ENCODE measurements around the gene CRABP2. TPM values are rescaled to one million over a fixed set of nuclear protein-coding genes. Genes with fewer than 3 reads are reported as not detected.
A peak's percentile ranks its signal among the peaks of the same experiment; 100 is the strongest.

The CRABP2 gene
- total RNA-seq, 3 donors from 2014 or later = 4.2 to 61.6 (median 28.2) TPM

DNA sequence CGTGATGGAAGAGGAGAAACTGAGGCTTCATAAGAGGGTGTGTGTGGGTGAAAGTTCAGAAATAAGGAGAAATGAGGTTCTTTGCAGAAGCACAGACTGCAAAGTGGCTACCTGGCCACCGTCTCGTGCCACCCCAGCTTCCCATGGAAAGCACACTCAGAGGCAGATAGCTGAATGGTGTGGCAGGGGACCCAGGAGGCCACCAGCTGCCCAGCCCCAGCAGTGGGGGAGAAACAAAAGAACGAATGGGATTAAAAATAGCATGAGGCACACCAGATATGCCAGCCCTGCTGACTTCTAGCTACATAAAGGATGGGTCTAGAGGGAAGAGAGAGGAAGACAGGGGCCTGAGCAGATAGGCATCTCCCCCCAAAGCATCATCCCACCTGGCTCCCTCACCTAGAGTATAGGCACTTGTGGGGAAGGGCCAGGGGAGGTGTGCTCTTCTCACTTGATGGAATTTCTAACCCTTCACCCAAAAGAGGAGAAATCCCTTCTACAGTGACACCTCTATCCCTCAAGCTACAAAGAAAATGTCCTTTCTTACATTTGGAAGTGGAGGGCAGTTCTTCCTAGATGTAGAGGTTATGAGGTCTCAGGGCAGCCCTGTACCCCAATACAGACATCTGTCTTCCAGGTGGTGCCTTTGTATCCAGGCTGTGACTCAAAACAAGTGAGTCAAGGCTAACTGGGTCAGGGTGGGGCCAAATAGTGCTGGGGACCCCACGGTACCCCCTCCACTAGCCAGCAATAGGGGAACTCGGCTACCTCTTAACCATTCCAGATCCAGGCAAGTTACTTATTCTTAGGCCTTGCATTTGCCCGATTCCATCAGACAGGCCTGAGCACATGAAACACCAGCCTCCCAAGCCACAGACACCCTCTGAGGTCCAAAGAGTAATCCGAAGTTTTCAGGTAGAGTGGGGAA is 42.6 kb upstream of the CRABP2 start:
- intact Hi-C loops (cut with DNase I; ENCODE audit: low total_unique reads) = loop anchor here (2.0 kb wide), 1 partner anchor 65 kb away; no protein-coding TSS in a partner anchor
- Histone ChIP-seq H3K9me3 (no peaks in the 10 kb centered on the region), H3K27me3 (no peaks in the 10 kb centered on the region), H3K4me3 (peak overlapping the region; percentile 87 to 98 (median 95)), H3K4me1 (peaks cover 8 to 36% of the 10 kb centered on the region in 2 donors), H3K27ac (peak overlapping the region; percentile 100), H3K36me3 (no peaks in the 10 kb centered on the region)
- no peak for DNase-seq (ENCODE audit: low spot score in 2 of 2)
- TF ChIP-seq, protein P1, sequence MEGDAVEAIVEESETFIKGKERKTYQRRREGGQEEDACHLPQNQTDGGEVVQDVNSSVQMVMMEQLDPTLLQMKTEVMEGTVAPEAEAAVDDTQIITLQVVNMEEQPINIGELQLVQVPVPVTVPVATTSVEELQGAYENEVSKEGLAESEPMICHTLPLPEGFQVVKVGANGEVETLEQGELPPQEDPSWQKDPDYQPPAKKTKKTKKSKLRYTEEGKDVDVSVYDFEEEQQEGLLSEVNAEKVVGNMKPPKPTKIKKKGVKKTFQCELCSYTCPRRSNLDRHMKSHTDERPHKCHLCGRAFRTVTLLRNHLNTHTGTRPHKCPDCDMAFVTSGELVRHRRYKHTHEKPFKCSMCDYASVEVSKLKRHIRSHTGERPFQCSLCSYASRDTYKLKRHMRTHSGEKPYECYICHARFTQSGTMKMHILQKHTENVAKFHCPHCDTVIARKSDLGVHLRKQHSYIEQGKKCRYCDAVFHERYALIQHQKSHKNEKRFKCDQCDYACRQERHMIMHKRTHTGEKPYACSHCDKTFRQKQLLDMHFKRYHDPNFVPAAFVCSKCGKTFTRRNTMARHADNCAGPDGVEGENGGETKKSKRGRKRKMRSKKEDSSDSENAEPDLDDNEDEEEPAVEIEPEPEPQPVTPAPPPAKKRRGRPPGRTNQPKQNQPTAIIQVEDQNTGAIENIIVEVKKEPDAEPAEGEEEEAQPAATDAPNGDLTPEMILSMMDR (IDR thresholded peaks at IDR 0.05) = no peak
- TF ChIP-seq POLR2A (IDR thresholded peaks at IDR 0.05) (no peak), POLR2AphosphoS5 (IDR thresholded peaks at IDR 0.05) (no peak)

DNA sequence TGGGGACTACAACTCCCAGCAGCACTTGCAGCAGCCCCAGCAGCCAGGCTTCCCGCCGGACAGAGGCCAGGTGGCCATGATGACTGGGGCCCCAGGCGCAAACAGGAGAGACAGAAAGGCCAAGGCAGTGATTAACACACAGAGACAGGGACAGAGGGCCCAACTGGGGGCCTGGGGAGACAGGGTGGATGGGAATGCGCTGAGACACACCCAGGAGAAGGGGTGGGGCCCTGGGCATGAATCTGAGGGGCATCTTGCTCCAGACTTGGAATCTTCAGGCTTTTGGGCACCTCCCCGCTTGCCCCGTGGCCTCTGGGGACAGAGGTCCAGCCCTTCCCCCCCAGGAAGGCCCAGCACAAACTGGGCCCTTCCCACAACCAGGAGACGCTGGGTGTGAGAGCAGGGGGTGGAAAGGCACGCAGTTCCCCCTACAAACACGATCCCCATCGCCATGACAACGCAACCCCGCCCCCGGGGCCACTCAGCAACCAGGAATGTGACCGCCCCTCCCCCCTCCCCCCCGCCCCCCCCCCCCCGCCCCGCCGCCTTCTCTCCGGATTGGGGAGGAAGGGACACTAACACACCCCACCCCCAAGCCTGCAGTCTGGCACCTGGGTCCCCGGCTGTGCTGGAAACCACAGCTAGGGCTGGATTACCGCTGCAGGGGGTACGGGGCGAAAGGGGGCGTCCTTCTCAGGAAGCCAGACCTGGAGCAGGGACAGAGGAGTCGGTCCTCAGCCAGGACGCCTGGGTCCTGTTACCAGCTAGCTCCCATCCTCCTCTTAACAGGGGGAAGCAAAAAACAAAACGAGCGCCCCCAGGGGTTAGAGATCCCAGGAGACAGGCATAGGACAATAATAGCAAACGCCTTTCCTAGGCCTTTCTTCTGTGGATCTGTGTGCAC is 41.6 kb upstream of the CRABP2 start:
- H3K9me3 ChIP-seq = no peaks in the 10 kb centered on the region
- peak overlapping the region; percentile 87 to 98 (median 95) for H3K4me3 ChIP-seq
- H3K36me3 ChIP-seq = no peaks in the 10 kb centered on the region
- peak; percentile 75 to 82 (median 78) for TF ChIP-seq POLR2AphosphoS5 (IDR thresholded peaks at IDR 0.05)
- TF ChIP-seq POLR2A (IDR thresholded peaks at IDR 0.05) = peak; percentile 49
- TF ChIP-seq, protein P1 (IDR thresholded peaks at IDR 0.05) = no peak
- H3K27ac ChIP-seq = peak overlapping the region; percentile 100
- intact Hi-C loops (cut with DNase I; ENCODE audit: low total_unique reads) = loop anchor here (2.0 kb wide), 1 partner anchor 66 kb away; no protein-coding TSS in a partner anchor
- peaks cover 8 to 30% of the 10 kb centered on the region in 2 donors for H3K4me1 ChIP-seq
- H3K27me3 ChIP-seq = no peaks in the 10 kb centered on the region
- peak; percentile 96 to 97 for DNase-seq (ENCODE audit: low spot score in 2 of 2)

DNA sequence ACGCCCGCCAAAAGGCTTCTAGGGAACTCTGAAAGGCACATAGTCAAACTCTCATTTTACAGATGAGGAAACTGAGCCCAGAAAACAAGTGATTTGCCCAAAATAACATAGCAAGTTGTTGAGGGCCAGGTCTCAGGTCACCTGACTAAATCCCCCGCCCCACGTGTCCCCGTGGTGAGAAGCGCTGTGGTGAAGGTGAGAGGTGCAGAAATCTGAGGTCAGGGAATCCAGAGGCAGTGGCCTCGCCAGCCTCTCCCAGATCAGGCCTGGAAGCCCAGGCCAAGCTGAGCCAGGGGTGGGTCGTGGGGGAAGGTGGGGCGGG is 41.0 kb upstream of the CRABP2 start:
- DNase-seq (ENCODE audit: low spot score in 2 of 2) = no peak
- no peak for TF ChIP-seq POLR2A (IDR thresholded peaks at IDR 0.05)
- H3K9me3 ChIP-seq = no peaks in the 10 kb centered on the region
- no peaks in the 10 kb centered on the region for H3K36me3 ChIP-seq
- peak overlapping the region; percentile 100 for H3K27ac ChIP-seq
- H3K4me3 ChIP-seq = peak overlapping the region; percentile 87 to 98 (median 95)
- no peaks in the 10 kb centered on the region for H3K27me3 ChIP-seq
- intact Hi-C loops (cut with DNase I; ENCODE audit: low total_unique reads) = loop anchor here (2.0 kb wide), 1 partner anchor 66 kb away; no protein-coding TSS in a partner anchor
- H3K4me1 ChIP-seq = peaks cover 8 to 30% of the 10 kb centered on the region in 2 donors

DNA sequence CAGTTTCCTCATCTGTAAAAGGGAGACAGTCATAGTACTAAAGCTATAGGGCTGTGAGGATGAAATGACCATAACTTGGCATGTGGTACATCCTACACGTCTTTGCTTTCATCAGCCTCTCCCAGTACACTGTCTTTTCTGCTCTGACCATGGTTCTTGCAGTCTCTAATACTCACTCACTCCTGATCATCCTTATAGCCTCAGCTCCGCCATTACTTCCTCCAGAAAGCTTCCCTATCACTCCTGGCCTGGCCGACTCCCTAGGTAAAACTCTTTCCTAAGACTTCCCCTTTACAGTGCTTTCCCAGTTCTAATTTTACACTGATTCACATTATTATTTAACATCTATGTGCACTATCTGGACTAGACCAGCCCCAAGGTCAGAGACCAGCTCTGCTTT is 40.5 kb upstream of the CRABP2 start:
- Histone ChIP-seq H3K9me3 (no peaks in the 10 kb centered on the region), H3K36me3 (no peaks in the 10 kb centered on the region), H3K4me3 (peak overlapping the region in 2 of 3 donors; percentile 87 to 95), H3K27me3 (no peaks in the 10 kb centered on the region), H3K27ac (peak overlapping the region; percentile 100), H3K4me1 (peaks cover 8 to 30% of the 10 kb centered on the region in 2 donors)
- intact Hi-C loops (cut with DNase I; ENCODE audit: low total_unique reads) = loop anchor here (2.0 kb wide), 1 partner anchor 67 kb away; no protein-coding TSS in a partner anchor
- no peak for DNase-seq (ENCODE audit: low spot score in 2 of 2)
- TF ChIP-seq POLR2A (IDR thresholded peaks at IDR 0.05) = no peak

DNA sequence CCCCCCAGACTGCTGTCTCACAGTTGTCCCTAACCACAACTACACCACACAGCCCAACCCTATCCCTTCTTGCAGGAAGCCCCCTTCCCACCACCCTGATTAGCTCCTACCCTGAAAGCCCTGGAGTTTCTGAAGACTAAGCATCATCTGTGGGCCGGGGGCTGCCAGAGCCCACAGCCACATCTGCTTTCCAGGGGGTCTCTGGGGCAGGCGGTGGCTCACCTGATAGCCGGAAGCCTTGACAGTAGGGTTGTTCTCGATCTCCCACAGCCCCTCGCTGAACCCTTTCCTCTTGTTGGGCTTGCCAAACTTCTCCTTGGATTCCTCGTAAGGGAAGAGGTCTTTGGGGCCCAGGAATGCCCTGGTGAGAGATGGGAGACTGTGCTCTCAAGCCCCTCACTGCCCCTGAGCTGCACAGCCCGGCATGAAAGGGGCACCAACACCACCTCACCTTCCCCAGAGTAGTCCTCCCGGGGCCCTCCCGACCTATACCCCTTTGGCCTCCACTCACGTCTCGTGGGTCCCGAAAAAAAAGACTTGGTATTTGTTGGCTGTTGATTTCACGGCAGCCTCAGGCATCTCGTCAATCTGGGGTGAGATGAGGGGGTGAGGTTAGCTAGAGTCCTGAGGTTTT is 39.5 kb upstream of the CRABP2 start:
- no peaks in the 10 kb centered on the region for H3K36me3 ChIP-seq
- intact Hi-C loops (cut with DNase I; ENCODE audit: low total_unique reads) = no loop called here
- TF ChIP-seq, protein P1 (IDR thresholded peaks at IDR 0.05) = no peak
- TF ChIP-seq POLR2AphosphoS5 (IDR thresholded peaks at IDR 0.05) (no peak), POLR2A (IDR thresholded peaks at IDR 0.05) (no peak)
- H3K27me3 ChIP-seq = no peaks in the 10 kb centered on the region
- H3K4me3 ChIP-seq = no peak overlapping the region
- H3K9me3 ChIP-seq = no peaks in the 10 kb centered on the region
- no peak for DNase-seq (ENCODE audit: low spot score in 2 of 2)
- H3K4me1 ChIP-seq = peaks cover 8 to 31% of the 10 kb centered on the region in 2 donors
- H3K27ac ChIP-seq = peak overlapping the region; percentile 100
